GM19238 (cell line): ENCODE results near the gene NPTX1.

Source experiments
- DNase-seq: peaks from one replicate; pipeline ENCODE4 v3.0.0; 2011; ENCODE audit warnings: low spot score; ENCODE audit not compliant: insufficient read length

The NPTX1 gene

GRCh38 chr17:80445007-80445725 is 31.2 kb downstream of the NPTX1 start:
- DNase-seq: no peak

GRCh38 chr17:80444644-80444979 is 31.8 kb downstream of the NPTX1 start:
- no peak for DNase-seq

GRCh38 chr17:80443916-80444643 is 32.3 kb downstream of the NPTX1 start:
- DNase-seq: no peak

- no peak for DNase-seq
Measured at GRCh38 chr17:80443498-80443897, 32.9 kb downstream of the NPTX1 start.

- no peak for DNase-seq
Measured at GRCh38 chr17:80442764-80443163, 33.6 kb downstream of the NPTX1 start.

GRCh38 chr17:80442323-80442659 is 34.1 kb downstream of the NPTX1 start:
- DNase-seq: no peak

- no peak for DNase-seq
Measured at GRCh38 chr17:80441598-80442322, 34.6 kb downstream of the NPTX1 start.

- DNase-seq: peak; percentile 66
Measured at GRCh38 chr17:80441133-80441578, 35.3 kb downstream of the NPTX1 start.

GRCh38 chr17:80439499-80439898 is 36.9 kb downstream of the NPTX1 start:
- no peak for DNase-seq

GRCh38 chr17:80438806-80439205 is 37.6 kb downstream of the NPTX1 start:
- no peak for DNase-seq

GRCh38 chr17:80437532-80437931 is 38.9 kb downstream of the NPTX1 start:
- no peak for DNase-seq

- DNase-seq: no peak
Measured at GRCh38 chr17:80433916-80434666, 42.3 kb downstream of the NPTX1 start.

- DNase-seq: no peak
Measured at GRCh38 chr17:80432961-80433550, 43.4 kb downstream of the NPTX1 start.

GRCh38 chr17:80432350-80432955 is 44.0 kb downstream of the NPTX1 start:
- DNase-seq: no peak

- DNase-seq: no peak
Measured at GRCh38 chr17:80431246-80432195, 44.9 kb downstream of the NPTX1 start.

- no peak for DNase-seq
Measured at GRCh38 chr17:80430446-80431245, 45.8 kb downstream of the NPTX1 start.

- no peak for DNase-seq
Measured at GRCh38 chr17:80429356-80430275, 46.8 kb downstream of the NPTX1 start.

GRCh38 chr17:80428796-80429195 is 47.6 kb downstream of the NPTX1 start:
- no peak for DNase-seq
